Cardiac muscle cell (in vitro differentiated cells and primary cell): Measurements from ENCODE around the gene ACADVL. TPM values are rescaled to one million over a fixed set of nuclear protein-coding genes. Genes with fewer than 3 reads are reported as not detected.

Experiments
- DNase-seq, 2 donors: peaks; one replicate each; pipeline versions ENCODE4 v3.0.0 to v3.0.0-alpha.2; 2010 to 2017; ENCODE audit warnings: low read depth in 1 of 2, low spot score in 1 of 2
- H3K27ac ChIP-seq: fragments of 200-600 bp; sonication (generic); 2 replicates; pipeline ENCODE4 v1.5.1; 2016
- H3K27me3 ChIP-seq: fragments of 200-600 bp; sonication (generic); 2 replicates; pipeline ENCODE4 v1.6.0; 2016; ENCODE audit warnings: control low read depth
- H3K36me3 ChIP-seq: fragments of 200-600 bp; sonication (generic); 2 replicates; pipeline ENCODE4 v1.5.1; 2016; ENCODE audit warnings: control low read depth
- H3K4me1 ChIP-seq: fragments of 200-600 bp; sonication (generic); 2 replicates; pipeline ENCODE4 v1.8.1; 2017; ENCODE audit warnings: low read depth, mild to moderate bottlenecking, mixed run types
- H3K4me3 ChIP-seq: fragments of 200-600 bp; sonication (generic); 2 replicates; pipeline ENCODE4 v1.5.1; 2016; ENCODE audit warnings: mild to moderate bottlenecking
- H3K9me3 ChIP-seq: fragments of 200-600 bp; sonication (generic); 2 replicates; pipeline ENCODE4 v1.5.1; 2017; ENCODE audit warnings: low read depth, mild to moderate bottlenecking, control low read depth
- polyA plus RNA-seq: library from polyadenylated mRNA; unstranded; fragments of >200 nt; fragmentation: Nextera tagmentation; extraction: Ambion mirVana; gene quantifications from 2 replicates; pipeline ENCODE4 v1.2.1, GENCODE V29; 2016
- total RNA-seq: library from RNA; depleted of rRNA; stranded (reverse); fragments of >200 nt; gene quantifications from 2 replicates; pipeline ENCODE4 v1.2.3, GENCODE V29; 2016
- TF ChIP-seq, protein P1 (sequence below): IDR thresholded peaks from 2 replicates; pipeline ENCODE4 v1.5.1; 2012; ENCODE audit warnings: low read depth, mild to moderate bottlenecking, low read length

Gene ACADVL
- total and polyA plus RNA-seq, 2 experiments from 2014 or later: 364 to 681 TPM

DNA sequence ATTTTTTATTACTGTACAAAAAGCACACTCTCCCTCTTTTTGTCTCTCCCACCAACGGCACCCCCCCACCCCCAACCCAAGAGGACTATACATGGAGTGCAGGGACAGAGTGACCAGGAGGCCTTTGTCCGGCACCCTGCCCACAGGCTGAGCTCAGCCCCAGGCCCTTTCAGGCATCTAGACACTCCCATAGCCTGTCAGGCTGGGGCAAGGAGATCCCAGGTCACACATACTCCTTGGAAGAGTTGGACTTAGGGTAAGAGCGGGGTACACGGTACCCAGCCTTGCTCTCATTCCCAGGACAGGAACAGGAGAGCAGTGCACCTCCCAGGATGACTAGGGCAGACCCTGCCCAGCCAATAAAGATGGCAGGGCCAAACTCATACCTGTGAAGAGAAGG is 40.4 kb downstream of the ACADVL start:
- peaks cover 18% of the 10 kb centered on the region for H3K36me3 ChIP-seq

DNA sequence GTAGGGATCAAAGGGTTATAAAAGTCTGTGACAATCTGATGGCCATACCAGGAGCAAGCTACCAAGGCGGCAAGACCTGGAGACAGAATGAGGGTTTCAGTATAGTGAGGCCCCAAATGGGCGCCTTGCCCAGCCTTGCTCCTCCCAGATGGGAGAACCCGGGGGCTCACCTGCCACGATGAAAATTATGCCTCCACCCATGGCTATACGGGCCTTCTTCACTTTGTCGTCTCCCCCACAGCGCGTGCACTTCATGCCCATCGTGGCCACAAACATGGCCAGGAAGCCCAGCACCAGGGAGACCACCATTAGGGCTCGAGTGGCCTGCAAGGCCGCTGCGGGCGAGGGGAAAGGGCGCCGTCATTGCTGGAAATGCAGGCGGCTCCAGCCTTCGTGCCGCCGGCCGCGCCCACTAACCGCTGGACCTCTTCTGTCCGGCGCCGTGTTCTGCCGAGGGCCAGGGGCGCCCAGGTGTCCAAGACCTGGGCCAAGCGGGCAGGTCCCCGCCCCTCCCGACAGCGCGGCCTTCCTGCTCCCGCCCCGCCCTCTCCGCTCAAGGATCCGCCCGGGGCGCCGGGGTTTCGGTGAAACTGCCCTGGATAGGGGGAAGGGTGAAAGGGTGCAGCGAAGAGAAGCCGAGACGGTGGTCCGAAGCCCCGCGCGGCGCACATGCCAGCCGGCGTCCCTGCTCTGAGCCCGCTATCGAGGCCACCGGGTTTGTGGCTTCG is 41.1 kb downstream of the ACADVL start:
- Histone ChIP-seq H3K4me3 (peak overlapping the region; percentile 25), H3K4me1 (peaks cover 5% of the 10 kb centered on the region), H3K9me3 (no peaks in the 10 kb centered on the region), H3K27ac (no peak overlapping the region), H3K36me3 (peaks cover 15% of the 10 kb centered on the region), H3K27me3 (peaks cover 44% of the 10 kb centered on the region)
- TF ChIP-seq, protein P1, sequence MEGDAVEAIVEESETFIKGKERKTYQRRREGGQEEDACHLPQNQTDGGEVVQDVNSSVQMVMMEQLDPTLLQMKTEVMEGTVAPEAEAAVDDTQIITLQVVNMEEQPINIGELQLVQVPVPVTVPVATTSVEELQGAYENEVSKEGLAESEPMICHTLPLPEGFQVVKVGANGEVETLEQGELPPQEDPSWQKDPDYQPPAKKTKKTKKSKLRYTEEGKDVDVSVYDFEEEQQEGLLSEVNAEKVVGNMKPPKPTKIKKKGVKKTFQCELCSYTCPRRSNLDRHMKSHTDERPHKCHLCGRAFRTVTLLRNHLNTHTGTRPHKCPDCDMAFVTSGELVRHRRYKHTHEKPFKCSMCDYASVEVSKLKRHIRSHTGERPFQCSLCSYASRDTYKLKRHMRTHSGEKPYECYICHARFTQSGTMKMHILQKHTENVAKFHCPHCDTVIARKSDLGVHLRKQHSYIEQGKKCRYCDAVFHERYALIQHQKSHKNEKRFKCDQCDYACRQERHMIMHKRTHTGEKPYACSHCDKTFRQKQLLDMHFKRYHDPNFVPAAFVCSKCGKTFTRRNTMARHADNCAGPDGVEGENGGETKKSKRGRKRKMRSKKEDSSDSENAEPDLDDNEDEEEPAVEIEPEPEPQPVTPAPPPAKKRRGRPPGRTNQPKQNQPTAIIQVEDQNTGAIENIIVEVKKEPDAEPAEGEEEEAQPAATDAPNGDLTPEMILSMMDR: no peak
- peak in 1 of 2 donors; percentile 53 for DNase-seq

More for the DNA sequence above, 40.4 kb downstream of the ACADVL start:
- H3K27me3 ChIP-seq: peaks cover 44% of the 10 kb centered on the region
- H3K4me3 ChIP-seq: no peak overlapping the region
- peaks cover 5% of the 10 kb centered on the region for H3K4me1 ChIP-seq
- DNase-seq: no peak
- no peak overlapping the region for H3K27ac ChIP-seq
- TF ChIP-seq, protein P1: no peak
- H3K9me3 ChIP-seq: no peaks in the 10 kb centered on the region

DNA sequence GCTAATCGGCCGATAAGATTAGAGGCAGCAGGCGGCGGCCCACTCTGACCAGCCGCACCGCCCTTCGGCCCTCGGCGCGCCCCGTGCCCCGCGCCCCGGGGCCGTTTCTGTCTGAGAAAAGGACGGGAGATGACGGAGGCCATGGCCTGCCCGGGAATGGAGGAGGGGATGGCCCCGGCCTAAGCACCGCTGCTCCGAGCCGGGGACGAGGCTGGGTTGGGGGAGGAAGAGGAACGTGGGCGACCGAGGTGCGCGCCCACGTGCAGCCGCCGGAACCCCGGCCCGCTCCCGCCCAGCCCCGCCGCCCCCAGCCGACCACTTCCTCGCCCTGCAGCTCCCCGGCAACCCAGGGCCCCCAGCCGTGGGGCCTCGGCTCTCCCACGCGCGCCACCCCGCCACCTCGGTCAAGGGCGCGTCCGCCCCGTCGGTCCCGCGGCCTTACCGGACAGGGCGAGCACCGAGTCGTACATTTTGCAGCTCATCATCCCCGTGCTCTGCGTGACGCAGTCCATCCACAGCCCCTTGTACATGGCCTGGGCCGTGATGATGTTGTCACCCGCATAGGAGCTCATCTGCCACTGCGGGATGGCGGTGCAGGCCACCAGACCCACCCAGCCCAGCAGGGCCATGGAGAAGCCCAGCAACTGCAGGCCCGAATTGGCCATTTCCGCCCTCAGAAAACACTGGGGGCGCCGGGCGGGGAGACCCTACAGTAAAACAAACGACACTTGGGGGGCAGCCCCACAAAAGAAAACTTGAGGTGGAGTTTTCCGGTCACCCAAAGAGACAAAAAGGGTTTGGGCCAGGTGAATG is 41.8 kb downstream of the ACADVL start:
- TF ChIP-seq, protein P1: no peak
- no peak for DNase-seq
- H3K27me3 ChIP-seq: peaks cover 44% of the 10 kb centered on the region
- H3K4me3 ChIP-seq: peak overlapping the region; percentile 25
- H3K4me1 ChIP-seq: peaks cover 5% of the 10 kb centered on the region
- no peaks in the 10 kb centered on the region for H3K9me3 ChIP-seq
- no peak overlapping the region for H3K27ac ChIP-seq
- peaks cover 15% of the 10 kb centered on the region for H3K36me3 ChIP-seq

DNA sequence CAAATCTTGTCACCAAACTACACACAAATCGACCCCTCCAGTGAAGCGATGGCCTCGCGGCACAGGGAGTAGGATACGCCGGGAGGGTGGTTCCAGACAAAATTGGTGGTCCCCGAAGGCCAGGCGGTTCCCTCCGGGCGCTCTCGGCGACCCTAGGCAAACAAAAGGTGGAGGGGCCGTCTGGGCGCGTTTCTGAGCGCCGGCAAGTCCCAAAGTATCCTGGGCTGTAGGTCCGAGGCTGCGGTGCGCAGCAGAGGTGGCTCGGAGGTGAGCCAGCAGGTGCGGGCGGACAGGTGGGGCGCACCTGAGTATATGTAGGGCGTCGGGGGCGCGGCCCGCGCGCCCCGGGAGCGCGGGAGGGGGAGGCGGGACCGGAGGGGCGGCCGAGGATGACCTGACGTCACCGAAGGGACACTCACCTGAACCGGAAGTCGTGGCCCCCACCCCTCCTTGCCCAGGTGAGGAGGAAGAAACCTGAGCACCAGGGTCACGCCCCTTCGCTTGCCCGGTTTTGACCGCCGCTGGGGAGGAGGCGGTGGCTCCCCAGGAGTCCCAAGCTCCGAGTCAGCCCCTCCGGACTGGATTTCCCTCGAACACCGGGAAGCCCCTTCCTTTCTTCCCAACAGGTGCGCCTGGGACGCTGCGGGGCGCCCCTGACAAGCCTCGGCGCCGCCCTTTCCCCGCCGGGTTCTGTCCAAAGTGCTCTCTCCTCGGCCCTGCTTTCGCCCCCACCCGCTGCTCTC is 42.6 kb downstream of the ACADVL start, which contains the start of gene CLDN7:
TSS of gene CLDN7 (minus strand) at position 287 of the 743 bp plus-strand sequence. CDS start 435 bp downstream, outside the sequence.
- no peak for DNase-seq
- Histone ChIP-seq H3K9me3 (no peaks in the 10 kb centered on the region), H3K36me3 (peaks cover 14% of the 10 kb centered on the region), H3K27ac (no peak within 1 kb of the TSS), H3K4me3 (peak within 1 kb of the TSS; percentile 25), H3K4me1 (peaks cover 5% of the 10 kb centered on the region), H3K27me3 (peaks cover 44% of the 10 kb centered on the region)
- TF ChIP-seq, protein P1: no peak
